CD4-positive, CD25-positive, alpha-beta regulatory T cell (primary cell): ENCODE results near the gene IGSF9. TPM values are rescaled to one million over a fixed set of nuclear protein-coding genes. Genes with fewer than 3 reads are reported as not detected.

Source experiments
- ATAC-seq, 2 donors: fragments of 150-1000 bp; cut with Tn5 transposase; one replicate each; pipeline ENCODE4 v1.10.0; 2021; ENCODE audit warnings: low read depth in 2 of 2, moderate number of reproducible peaks in 2 of 2, moderate library complexity in 1 of 2
- DNase-seq, 3 donors: peaks; one replicate each; pipeline versions ENCODE4 v3.0.0 to v3.0.0-alpha.2; 2012 to 2022; ENCODE audit warnings: mixed read lengths in 1 of 3
- H3K27ac ChIP-seq: one replicate; pipeline ENCODE4 v1.7.0; 2013; ENCODE audit warnings: mild to moderate bottlenecking, low read length; ENCODE audit not compliant: insufficient read depth, poor library complexity, severe bottlenecking
- H3K27me3 ChIP-seq: one replicate; pipeline ENCODE4 v1.7.0; 2013; ENCODE audit warnings: low read length; ENCODE audit not compliant: control insufficient read depth, insufficient read depth
- H3K36me3 ChIP-seq: one replicate; pipeline ENCODE4 v1.7.0; 2013; ENCODE audit warnings: mild to moderate bottlenecking, low read length, moderate library complexity; ENCODE audit not compliant: control insufficient read depth, insufficient read depth
- H3K4me1 ChIP-seq: 2 replicates; pipeline ENCODE4 v1.7.0; 2013; ENCODE audit warnings: mild to moderate bottlenecking, low read length; ENCODE audit not compliant: insufficient read depth, control insufficient read depth, poor library complexity, severe bottlenecking
- H3K4me3 ChIP-seq: one replicate; pipeline ENCODE4 v1.7.0; 2013; ENCODE audit warnings: low read depth, mild to moderate bottlenecking, low read length, moderate library complexity
- H3K9me3 ChIP-seq, 2 experiments: 1 replicate in 1 of 2; 2 replicates in 1 of 2; pipeline ENCODE4 v1.7.0; 2013; ENCODE audit warnings: low read length in 2 of 2, mild to moderate bottlenecking in 1 of 2, moderate library complexity in 1 of 2; ENCODE audit not compliant: control insufficient read depth in 2 of 2
- H3K27ac Mint-ChIP-seq, 3 donors: one replicate each; pipeline ENCODE4 v1.8.0; 2020 to 2022; ENCODE audit warnings: mild to moderate bottlenecking in 3 of 3, mixed read lengths in 3 of 3, moderate library complexity in 2 of 3
- H3K27me3 Mint-ChIP-seq: one replicate; pipeline ENCODE4 v1.8.0; 2022; ENCODE audit warnings: mild to moderate bottlenecking, mixed read lengths
- H3K36me3 Mint-ChIP-seq: one replicate; pipeline ENCODE4 v1.8.0; 2020; ENCODE audit warnings: mixed read lengths
- H3K4me1 Mint-ChIP-seq, 4 donors: one replicate each; pipeline ENCODE4 v1.8.0; 2020 to 2022; ENCODE audit warnings: mixed read lengths in 4 of 4, mild to moderate bottlenecking in 1 of 4
- H3K4me3 Mint-ChIP-seq, 4 donors: one replicate each; pipeline ENCODE4 v1.8.0; 2020 to 2022; ENCODE audit warnings: mild to moderate bottlenecking in 4 of 4, mixed read lengths in 4 of 4, moderate library complexity in 3 of 4
- H3K9me3 Mint-ChIP-seq, 7 donors: one replicate each; pipeline ENCODE4 v1.8.0; 2020 to 2022; ENCODE audit warnings: mixed read lengths in 7 of 7, mild to moderate bottlenecking in 3 of 7, moderate library complexity in 2 of 7
- polyA plus RNA-seq, 4 donors: library from polyadenylated mRNA; unstranded; fragments of 300-500 nt; fragmentation: Illumina TruSeq; gene quantifications; one replicate each; pipeline ENCODE4 v1.2.3, GENCODE V29; 2021
- total RNA-seq: library from RNA; stranded (reverse); gene quantifications from one replicate; pipeline ENCODE4 v1.2.3, GENCODE V29; 2022

Gene IGSF9
- total and polyA plus RNA-seq, 5 donors from 2014 or later = 0.23 TPM; not detected in 4

GRCh38 chr1:159958719-159959380 is 13.4 kb upstream of the IGSF9 start:
- Mint-ChIP-seq H3K27ac (no peak overlapping the region), H3K4me3 (no peak overlapping the region), H3K27me3 (peaks cover 38% of the 10 kb centered on the region), H3K9me3 (peaks cover 0 to 2% (median 0%) of the 10 kb centered on the region in 7 donors), H3K36me3 (peaks cover 3% of the 10 kb centered on the region), H3K4me1 (no peaks in the 10 kb centered on the region)
- DNase-seq (no peak), ATAC-seq (no peak)
- no peak overlapping the region for H3K4me3 ChIP-seq
- H3K36me3 ChIP-seq = no peaks in the 10 kb centered on the region
- no peak overlapping the region for H3K27ac ChIP-seq
- H3K27me3 ChIP-seq = no peaks in the 10 kb centered on the region
- H3K4me1 ChIP-seq = no peaks in the 10 kb centered on the region
- no peaks in the 10 kb centered on the region for H3K9me3 ChIP-seq

DNA sequence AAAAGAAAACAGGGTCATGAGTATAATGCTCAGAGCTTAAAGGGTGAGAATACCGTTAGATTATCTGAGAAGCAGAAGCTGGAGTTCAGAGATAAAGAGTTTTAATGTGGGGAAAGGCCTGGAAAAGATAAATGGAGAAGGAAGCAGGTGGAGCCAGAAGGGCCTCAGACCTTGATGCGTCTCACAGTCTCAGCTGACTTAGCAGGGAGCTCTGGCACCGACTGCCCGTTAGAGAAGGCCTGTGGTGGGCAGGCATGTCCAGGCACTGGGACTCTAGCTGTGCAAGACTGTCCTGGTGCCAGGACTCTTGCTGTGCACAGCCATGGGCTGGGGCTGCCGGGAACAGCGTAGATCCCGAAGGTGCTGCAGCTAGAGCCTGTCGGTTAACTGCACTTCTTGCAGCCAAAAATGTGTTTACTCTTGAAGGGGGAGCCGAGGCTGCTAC is 12.4 kb upstream of the IGSF9 start:
- Histone ChIP-seq H3K36me3 (no peaks in the 10 kb centered on the region), H3K4me3 (no peak overlapping the region), H3K4me1 (no peaks in the 10 kb centered on the region), H3K27me3 (no peaks in the 10 kb centered on the region), H3K9me3 (no peaks in the 10 kb centered on the region), H3K27ac (no peak overlapping the region)
- H3K27ac Mint-ChIP-seq = no peak overlapping the region
- peaks cover 32% of the 10 kb centered on the region for H3K27me3 Mint-ChIP-seq
- no peak for ATAC-seq
- H3K4me1 Mint-ChIP-seq = no peaks in the 10 kb centered on the region
- H3K36me3 Mint-ChIP-seq = peaks cover 3% of the 10 kb centered on the region
- no peak overlapping the region for H3K4me3 Mint-ChIP-seq
- H3K9me3 Mint-ChIP-seq = peaks cover 0 to 2% (median 0%) of the 10 kb centered on the region in 7 donors
- no peak for DNase-seq

DNA sequence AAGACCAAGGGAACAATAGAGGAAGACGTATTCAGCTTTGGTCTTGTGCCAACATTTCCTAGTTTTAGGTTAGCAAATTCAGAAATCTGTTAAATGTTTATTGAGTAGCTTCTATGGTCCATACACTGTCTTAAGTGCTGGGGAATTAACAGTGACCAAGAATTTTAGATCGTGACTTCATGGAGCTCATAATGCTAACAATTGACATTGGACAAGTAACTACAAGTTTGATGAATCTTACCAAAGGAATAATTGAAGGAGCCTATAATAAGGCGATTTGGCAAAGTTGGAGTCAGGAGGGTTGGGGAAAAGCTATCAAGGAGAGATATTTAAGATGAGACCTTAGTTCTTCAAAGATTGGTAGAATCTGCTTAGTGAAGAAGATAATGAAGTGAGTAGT is 10.0 kb upstream of the IGSF9 start:
- DNase-seq (no peak), ATAC-seq (no peak)
- Mint-ChIP-seq H3K27me3 (peaks cover 37% of the 10 kb centered on the region), H3K27ac (no peak overlapping the region), H3K36me3 (peaks cover 3% of the 10 kb centered on the region), H3K9me3 (peaks cover 0 to 2% (median 0%) of the 10 kb centered on the region in 7 donors), H3K4me1 (no peaks in the 10 kb centered on the region), H3K4me3 (no peak overlapping the region)
- Histone ChIP-seq H3K27ac (no peak overlapping the region), H3K36me3 (no peaks in the 10 kb centered on the region), H3K9me3 (no peaks in the 10 kb centered on the region), H3K4me1 (no peaks in the 10 kb centered on the region), H3K4me3 (no peak overlapping the region), H3K27me3 (peaks cover 2% of the 10 kb centered on the region)

GRCh38 chr1:159953536-159954515 is 8.4 kb upstream of the IGSF9 start, which contains the start of gene SLAMF9:
TSS of gene SLAMF9 (minus strand) at chr1:159954237. CDS start at chr1:159954137, 100 bp downstream.
- H3K27ac ChIP-seq = no peak within 1 kb of the TSS
- H3K27ac Mint-ChIP-seq = no peak within 1 kb of the TSS
- DNase-seq (no peak), ATAC-seq (no peak)
- peaks cover 43% of the 10 kb centered on the region for H3K27me3 Mint-ChIP-seq
- no peaks in the 10 kb centered on the region for H3K4me1 ChIP-seq
- H3K36me3 ChIP-seq = no peaks in the 10 kb centered on the region
- no peak within 1 kb of the TSS for H3K4me3 Mint-ChIP-seq
- peaks cover 0 to 2% (median 0%) of the 10 kb centered on the region in 7 donors for H3K9me3 Mint-ChIP-seq
- peaks cover 3% of the 10 kb centered on the region for H3K36me3 Mint-ChIP-seq
- H3K9me3 ChIP-seq = no peaks in the 10 kb centered on the region
- H3K27me3 ChIP-seq = peaks cover 2% of the 10 kb centered on the region
- H3K4me3 ChIP-seq = no peak within 1 kb of the TSS
- no peaks in the 10 kb centered on the region for H3K4me1 Mint-ChIP-seq

GRCh38 chr1:159952932-159953331 is 7.5 kb upstream of the IGSF9 start:
- no peaks in the 10 kb centered on the region for H3K4me1 ChIP-seq
- ATAC-seq (no peak), DNase-seq (no peak)
- peaks cover 2% of the 10 kb centered on the region for H3K27me3 ChIP-seq
- no peak overlapping the region for H3K27ac Mint-ChIP-seq
- peaks cover 49% of the 10 kb centered on the region for H3K27me3 Mint-ChIP-seq
- peaks cover 3% of the 10 kb centered on the region for H3K36me3 Mint-ChIP-seq
- H3K9me3 Mint-ChIP-seq = peaks cover 0 to 2% (median 0%) of the 10 kb centered on the region in 7 donors
- H3K4me3 ChIP-seq = no peak overlapping the region
- no peaks in the 10 kb centered on the region for H3K9me3 ChIP-seq
- H3K27ac ChIP-seq = no peak overlapping the region
- H3K4me1 Mint-ChIP-seq = no peaks in the 10 kb centered on the region
- no peaks in the 10 kb centered on the region for H3K36me3 ChIP-seq
- no peak overlapping the region for H3K4me3 Mint-ChIP-seq

GRCh38 chr1:159951551-159951950 is 6.1 kb upstream of the IGSF9 start:
- Histone ChIP-seq H3K9me3 (no peaks in the 10 kb centered on the region), H3K27me3 (peaks cover 8% of the 10 kb centered on the region), H3K4me1 (no peaks in the 10 kb centered on the region), H3K36me3 (no peaks in the 10 kb centered on the region), H3K4me3 (no peak overlapping the region), H3K27ac (no peak overlapping the region)
- DNase-seq = no peak
- no peak for ATAC-seq
- Mint-ChIP-seq H3K36me3 (peaks cover 3% of the 10 kb centered on the region), H3K27me3 (peaks cover 41% of the 10 kb centered on the region), H3K4me3 (no peak overlapping the region), H3K4me1 (no peaks in the 10 kb centered on the region), H3K27ac (no peak overlapping the region), H3K9me3 (peaks cover 0 to 4% (median 0%) of the 10 kb centered on the region in 7 donors)

- no peak overlapping the region for H3K4me3 Mint-ChIP-seq
- H3K27ac Mint-ChIP-seq = no peak overlapping the region
- no peaks in the 10 kb centered on the region for H3K4me1 ChIP-seq
- peaks cover 0 to 3% (median 0%) of the 10 kb centered on the region in 4 donors for H3K4me1 Mint-ChIP-seq
- H3K27me3 ChIP-seq = peaks cover 12% of the 10 kb centered on the region
- peaks cover 46% of the 10 kb centered on the region for H3K27me3 Mint-ChIP-seq
- DNase-seq (no peak), ATAC-seq (no peak)
- no peaks in the 10 kb centered on the region for H3K9me3 ChIP-seq
- H3K9me3 Mint-ChIP-seq = peaks cover 0 to 4% (median 0%) of the 10 kb centered on the region in 7 donors
- no peaks in the 10 kb centered on the region for H3K36me3 ChIP-seq
- peaks cover 3% of the 10 kb centered on the region for H3K36me3 Mint-ChIP-seq
- H3K4me3 ChIP-seq = no peak overlapping the region
- H3K27ac ChIP-seq = no peak overlapping the region
These were observed 5.6 kb upstream of the IGSF9 start for GRCh38 chr1:159951016-159951415.
